Right lobe of liver (tissue), 6 donors: ENCODE measurements around the gene SCN3A. TPM values are rescaled to one million over a fixed set of nuclear protein-coding genes. Genes with fewer than 3 reads are reported as not detected.

Experiments used
- ATAC-seq, 4 donors: fragments of 200-7000 bp; cut with Tn5 transposase; one replicate each; pipeline ENCODE4 v1.9.1; 2020; ENCODE audit warnings: mild to moderate bottlenecking in 4 of 4, moderate library complexity in 4 of 4
- DNase-seq, 3 donors: peaks; one replicate each; pipeline ENCODE4 v3.0.0-alpha.2; 2020
- H3K27ac ChIP-seq, 3 donors: fragments of 200-600 bp; one replicate each; pipeline ENCODE4 v1.8.0; 2022
- H3K27me3 ChIP-seq, 2 donors: fragments of 200-600 bp; one replicate each; pipeline ENCODE4 v1.8.0; 2022
- H3K36me3 ChIP-seq, 4 donors: fragments of 200-600 bp; sonication (generic) in 1 of 4; one replicate each; pipeline versions ENCODE4 v1.5.1 to v1.8.0; 2017 to 2022; ENCODE audit warnings: control low read depth in 1 of 4
- H3K4me1 ChIP-seq, 4 donors: fragments of 200-600 bp; sonication (generic) in 1 of 4; one replicate each; pipeline versions ENCODE4 v1.5.1 to v1.8.0; 2017 to 2022; ENCODE audit warnings: control low read depth in 1 of 4
- H3K4me3 ChIP-seq, 3 donors: fragments of 200-600 bp; one replicate each; pipeline ENCODE4 v1.8.0; 2022
- H3K9me3 ChIP-seq, 4 donors: fragments of 200-600 bp; sonication (generic) in 1 of 4; one replicate each; pipeline versions ENCODE4 v1.5.1 to v1.8.0; 2017 to 2022; ENCODE audit warnings: control low read depth in 1 of 4
- CTCF ChIP-seq, 4 donors: fragments of 200-600 bp in 3 of 4; fragments of 450-650 bp in 1 of 4; IDR thresholded peaks; one replicate each; pipeline versions ENCODE4 v1.5.1 to v1.8.0; 2016 to 2022; ENCODE audit warnings: antibody characterized with exemption in 4 of 4, mild to moderate bottlenecking in 2 of 4
- POLR2A ChIP-seq: fragments of 450-650 bp; IDR thresholded peaks from one replicate; pipeline ENCODE4 v1.6.1; 2017; ENCODE audit warnings: antibody characterized with exemption, mild to moderate bottlenecking
- WGBS: methylation state at CpG from one replicate; pipeline ENCODE4 v1.1.6; 2018; ENCODE audit warnings: low coverage, low lambda C conversion rate; ENCODE audit not compliant: insufficient coverage; ENCODE audit errors: missing lambda C conversion rate; 5-methylcytosine and 5-hydroxymethylcytosine counted together
- intact Hi-C, 2 donors: fragments of 100-400 bp; cut with DNase I; formaldehyde crosslinking; loops; one replicate each; pipeline versions ENCODE4 v1.11.2 to v1.14.1; 2022
- total RNA-seq, 6 experiments: library from RNA; depleted of rRNA in 2 of 6; stranded (reverse); fragments of >200 nt in 2 of 6; fragmentation: NEBNext Ultra II Directional in 3 of 6; extraction: Animal tissue kit (Norgen Biotek cat#: 25700) in 3 of 6; gene quantifications; one replicate each; pipeline versions ENCODE4 v1.1.0 to v1.2.4, GENCODE V29; 2016 to 2023
- donor health status: DM: no; HTN: yes; CAD: no.
- donor health status: DM: no; HTN: no; CAD: no.
- donor health status: DM: no; HTN: no; CAD: no.
- donor health status: DM: no; HTN: yes; CAD: no.
- donor health status: DM: no; HTN: yes; CAD: no.

SCN3A gene
- total RNA-seq, 6 experiments from 2014 or later = 0.02 to 0.17 (median 0.06) TPM; not detected in 3

DNA sequence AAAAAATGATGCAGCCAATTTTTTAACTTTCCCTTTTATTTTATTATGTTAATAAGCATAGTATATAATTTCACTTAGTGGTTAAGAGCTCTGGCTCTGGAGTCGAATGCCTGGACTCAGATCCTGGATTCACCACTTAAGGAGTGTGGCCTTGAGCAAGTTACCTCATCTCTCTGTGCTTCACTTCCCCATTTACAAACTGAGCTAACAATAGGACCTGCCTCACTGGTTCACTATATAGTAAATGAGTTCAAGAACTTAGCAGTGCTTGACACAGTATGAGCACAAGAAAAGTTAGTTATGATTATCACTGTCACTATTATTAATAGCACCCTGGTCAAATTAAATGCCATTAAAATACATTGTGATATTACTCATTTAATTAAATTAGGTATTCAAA lies 30.6 kb downstream of the SCN3A start:
- WGBS = 56% methylated on average over 1 of the region's 1 CpG
- DNase-seq (no peak), ATAC-seq (no peak)
- Histone ChIP-seq H3K27me3 (no peaks in the 10 kb centered on the region), H3K36me3 (no peaks in the 10 kb centered on the region), H3K27ac (no peak overlapping the region), H3K4me3 (no peak overlapping the region), H3K9me3 (no peaks in the 10 kb centered on the region), H3K4me1 (no peaks in the 10 kb centered on the region)
- no peak for TF ChIP-seq POLR2A
- no peak for TF ChIP-seq CTCF (IDR thresholded peaks at IDR 0.05)
- intact Hi-C loops = no loop called here

DNA sequence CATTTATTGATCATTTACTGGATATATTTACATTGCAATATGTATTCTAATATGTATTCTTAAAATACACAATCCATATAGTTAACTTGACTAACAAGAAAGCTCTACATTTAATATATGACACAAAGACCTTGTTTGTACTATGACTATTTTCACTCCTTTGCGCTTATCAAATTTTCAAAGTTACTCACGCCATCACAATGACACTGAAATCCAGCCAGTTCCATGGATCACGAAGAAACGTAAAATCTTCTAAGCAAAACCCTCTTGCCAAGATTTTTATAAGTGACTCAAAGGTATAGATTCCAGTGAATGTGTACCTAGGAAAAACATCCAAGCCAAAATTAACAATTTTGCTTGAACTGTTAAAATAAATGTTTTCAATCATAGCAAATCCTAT lies 39.6 kb downstream of the SCN3A start:
- Histone ChIP-seq H3K4me1 (no peaks in the 10 kb centered on the region), H3K27ac (no peak overlapping the region), H3K27me3 (no peaks in the 10 kb centered on the region), H3K4me3 (no peak overlapping the region), H3K9me3 (no peaks in the 10 kb centered on the region), H3K36me3 (no peaks in the 10 kb centered on the region)
- intact Hi-C loops = no loop called here
- WGBS = 81% methylated on average over 3 of the region's 4 CpGs
- ATAC-seq = no peak
- TF ChIP-seq POLR2A (no peak), CTCF (IDR thresholded peaks at IDR 0.05) (no peak)
- DNase-seq = no peak

DNA sequence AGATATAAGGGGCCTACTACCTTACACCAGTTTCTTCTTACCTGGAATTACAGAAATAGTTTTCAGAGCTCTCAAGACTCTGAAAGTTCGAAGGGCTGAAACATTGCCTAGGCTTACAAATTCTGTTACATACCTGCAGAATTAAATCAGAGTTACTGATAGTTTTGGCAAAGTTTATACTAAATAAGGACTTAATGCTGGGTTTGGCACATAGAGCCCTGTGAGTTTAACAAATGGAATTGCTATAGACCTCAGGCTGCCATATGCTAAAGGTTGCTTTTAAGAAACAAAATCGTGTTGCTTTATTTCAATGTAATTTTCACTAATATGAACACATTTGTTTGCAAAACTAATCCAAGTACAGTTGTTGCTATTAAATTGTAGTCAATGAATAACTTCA lies 40.1 kb downstream of the SCN3A start:
- TF ChIP-seq CTCF (IDR thresholded peaks at IDR 0.05) = no peak
- no peak for TF ChIP-seq POLR2A
- 68% methylated on average over 2 of the region's 2 CpGs for WGBS
- no peaks in the 10 kb centered on the region for H3K27me3 ChIP-seq
- H3K4me3 ChIP-seq = no peak overlapping the region
- H3K36me3 ChIP-seq = no peaks in the 10 kb centered on the region
- ATAC-seq = no peak
- no peak for DNase-seq
- H3K27ac ChIP-seq = no peak overlapping the region
- intact Hi-C loops = no loop called here
- H3K9me3 ChIP-seq = no peaks in the 10 kb centered on the region
- H3K4me1 ChIP-seq = no peaks in the 10 kb centered on the region

- Histone ChIP-seq H3K4me3 (no peak overlapping the region), H3K4me1 (no peaks in the 10 kb centered on the region), H3K36me3 (no peaks in the 10 kb centered on the region), H3K27me3 (no peaks in the 10 kb centered on the region), H3K9me3 (no peaks in the 10 kb centered on the region), H3K27ac (no peak overlapping the region)
- TF ChIP-seq CTCF (IDR thresholded peaks at IDR 0.05) (no peak), POLR2A (no peak)
- no peak for DNase-seq
- no peak for ATAC-seq
- 61% methylated on average over 3 of the region's 3 CpGs for WGBS
- intact Hi-C loops = no loop called here
Observed at GRCh38 chr2:165162466-165162865, 41.4 kb downstream of the SCN3A start.

DNA sequence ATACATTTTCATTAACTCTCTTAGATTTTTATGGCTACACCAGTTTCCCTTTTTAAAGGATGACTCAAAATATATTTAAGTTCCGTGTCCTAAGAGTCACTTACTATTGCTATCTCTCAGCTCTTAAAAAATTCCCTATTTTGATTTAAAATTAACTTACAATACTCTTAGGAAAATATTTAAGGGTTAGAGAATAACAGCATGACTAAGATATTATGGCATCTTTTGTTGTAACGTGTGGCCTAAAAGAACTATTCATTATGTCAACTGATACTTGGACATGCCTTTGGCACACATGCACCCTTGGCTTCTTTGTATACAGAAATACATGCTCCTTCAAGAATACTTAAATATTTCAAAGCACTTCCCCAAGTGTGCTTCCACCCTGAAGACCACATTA lies 42.3 kb downstream of the SCN3A start:
- no peak for DNase-seq
- TF ChIP-seq CTCF (IDR thresholded peaks at IDR 0.05) = no peak
- TF ChIP-seq POLR2A = no peak
- no peaks in the 10 kb centered on the region for H3K27me3 ChIP-seq
- no peaks in the 10 kb centered on the region for H3K4me1 ChIP-seq
- ATAC-seq = no peak
- no peaks in the 10 kb centered on the region for H3K36me3 ChIP-seq
- 61% methylated on average over 2 of the region's 2 CpGs for WGBS
- intact Hi-C loops = no loop called here
- H3K9me3 ChIP-seq = no peaks in the 10 kb centered on the region
- no peak overlapping the region for H3K4me3 ChIP-seq
- H3K27ac ChIP-seq = no peak overlapping the region
